HFF-Myc (cell line): Measurements from ENCODE around the gene KRTAP21-3.

Experiments used
- DNase-seq: peaks from one replicate; pipeline ENCODE4 v3.0.0-alpha.2; 2011; ENCODE audit warnings: low read depth; ENCODE audit errors: extremely low read depth
- H3K4me3 ChIP-seq: replicated peaks from 2 replicates; pipeline ENCODE4 v1.5.1; 2011; ENCODE audit warnings: low read depth, mild to moderate bottlenecking, control low read depth, low read length
- CTCF ChIP-seq: IDR thresholded peaks from 2 replicates; pipeline ENCODE4 v1.5.1; 2012; ENCODE audit warnings: mild to moderate bottlenecking, low read depth, low read length, control low read depth; ENCODE audit errors: missing control alignments

Gene KRTAP21-3

DNA sequence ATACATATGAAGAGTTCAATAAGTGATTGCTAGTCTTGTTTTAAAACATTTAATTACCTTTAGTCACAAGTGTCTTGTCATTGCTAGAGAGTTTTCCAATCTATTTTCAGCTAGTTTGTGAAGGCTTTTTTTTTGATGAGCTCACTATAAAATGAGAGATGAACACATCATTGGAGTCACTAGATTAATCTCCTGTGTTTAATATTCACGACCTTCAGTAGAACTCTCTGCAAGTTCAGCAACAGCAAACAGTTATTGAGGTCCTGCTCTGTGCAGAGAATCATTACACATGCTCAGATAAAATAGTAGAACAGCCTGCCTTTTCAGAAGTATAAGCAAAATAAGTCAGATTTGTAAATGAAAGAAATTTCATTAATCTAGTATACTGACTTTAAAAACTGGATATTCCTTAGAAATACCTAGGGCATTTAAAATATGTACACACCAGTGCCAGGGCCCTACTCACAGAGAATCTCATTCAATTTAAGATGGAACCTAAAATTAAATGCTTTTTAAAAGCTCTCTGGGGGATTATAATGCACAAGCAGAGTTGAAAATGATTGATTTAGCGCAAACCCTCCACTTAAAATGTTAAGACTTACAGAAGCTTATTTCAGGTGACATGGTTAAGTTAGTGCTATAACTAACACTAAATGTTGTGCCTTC is 45.5 kb downstream of the KRTAP21-3 start:
- no peak for DNase-seq
- H3K4me3 ChIP-seq, result no peak overlapping the region
- TF ChIP-seq CTCF, result no peak

DNA sequence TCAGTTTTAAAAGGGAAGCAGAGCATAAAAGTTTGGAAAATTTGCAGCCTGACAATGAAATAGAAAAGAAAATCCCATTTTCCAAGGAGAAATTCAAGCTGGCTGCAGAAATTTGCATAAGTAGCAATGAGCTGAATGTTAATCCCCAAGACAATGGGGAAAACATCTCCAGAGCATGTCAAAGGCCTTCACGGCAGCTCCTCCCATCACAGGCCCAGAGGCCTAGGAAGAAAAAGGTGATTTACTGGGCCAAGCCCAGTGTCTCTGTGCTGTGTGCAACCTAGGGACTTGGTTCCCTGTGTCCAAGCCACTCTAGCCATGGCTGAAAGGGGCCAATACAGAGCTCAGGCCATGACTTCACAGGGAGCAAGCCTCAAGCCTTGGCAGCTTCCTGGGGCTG is 49.8 kb downstream of the KRTAP21-3 start:
- no peak for DNase-seq
- H3K4me3 ChIP-seq, result no peak overlapping the region
- TF ChIP-seq CTCF, result no peak
